ENCODE results near the gene LIME1.

DNA sequence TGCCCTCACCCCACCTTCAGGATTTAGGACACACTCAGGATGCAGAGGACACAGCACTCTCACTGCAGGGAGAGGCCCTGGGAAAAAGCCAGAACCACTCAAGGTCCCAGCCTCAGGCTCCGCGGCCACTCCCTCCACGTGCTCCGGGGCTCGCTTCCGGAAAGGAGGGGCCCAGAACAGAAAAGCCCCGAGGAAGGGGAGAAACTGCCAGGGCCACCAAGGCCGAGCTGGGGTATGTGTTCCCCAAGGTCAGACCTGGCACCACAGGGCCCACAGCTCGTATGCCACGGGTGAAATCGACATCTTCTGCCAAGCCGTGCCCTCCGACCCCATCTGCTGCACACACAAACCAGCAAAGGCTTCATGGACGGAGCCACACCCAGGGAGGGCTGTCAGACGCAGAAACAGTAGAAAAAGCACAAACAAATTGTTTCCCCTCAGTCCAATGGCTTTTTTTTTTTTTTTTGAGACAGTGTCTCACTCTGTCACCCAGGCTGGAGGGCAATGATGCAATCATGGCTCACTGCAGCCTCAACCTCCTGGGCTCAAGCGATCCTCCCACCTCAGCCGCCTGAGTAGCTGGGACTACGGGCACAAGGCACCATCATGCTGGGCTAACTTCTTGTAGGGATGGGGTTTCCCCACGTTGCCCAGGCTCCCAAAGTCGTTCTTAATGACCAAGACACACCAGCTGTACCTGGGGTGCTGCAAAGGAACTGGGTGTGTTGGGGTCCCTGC is 36.5 kb downstream of the LIME1 start:
- TF ChIP-seq GATA2 (IDR thresholded peaks at IDR 0.05; ENCODE audit: low read depth, low read length) = no peak
- no peak for TF ChIP-seq GATA3 (IDR thresholded peaks at IDR 0.05; ENCODE audit: low read depth, low read length)

All from SH-SY5Y (cell line).